C1 segment of cervical spinal cord (tissue), 14 donors: Measurements from ENCODE around the gene B3GNT5.
A peak's percentile ranks its signal among the peaks of the same experiment; 100 is the strongest.

ENCODE experiments used
- DNase-seq, 14 donors: peaks; one replicate each; lab custom pipeline; 2025; lab: John Stamatoyannopoulos, UW

The B3GNT5 gene

DNA sequence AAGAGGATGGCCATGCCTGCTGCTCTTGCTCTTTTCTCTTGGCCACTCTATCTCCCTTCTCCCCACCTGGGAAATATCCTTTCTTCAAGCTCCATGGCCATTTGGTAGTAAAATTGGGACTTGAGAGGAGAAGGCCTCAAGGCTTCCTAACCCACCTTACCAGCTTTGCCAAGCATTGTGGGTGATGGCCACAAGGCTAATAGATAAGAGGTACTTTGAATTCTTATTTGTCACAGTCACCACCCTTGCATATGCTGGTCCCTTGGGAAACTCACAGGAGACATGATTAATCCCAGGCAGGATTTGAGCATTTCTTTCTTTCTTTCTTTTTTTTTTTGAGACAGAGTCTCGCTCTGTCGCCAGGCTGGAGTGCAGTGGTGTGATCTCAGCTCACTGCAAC is 37.2 kb downstream of the B3GNT5 start:
- no peak for DNase-seq

DNA sequence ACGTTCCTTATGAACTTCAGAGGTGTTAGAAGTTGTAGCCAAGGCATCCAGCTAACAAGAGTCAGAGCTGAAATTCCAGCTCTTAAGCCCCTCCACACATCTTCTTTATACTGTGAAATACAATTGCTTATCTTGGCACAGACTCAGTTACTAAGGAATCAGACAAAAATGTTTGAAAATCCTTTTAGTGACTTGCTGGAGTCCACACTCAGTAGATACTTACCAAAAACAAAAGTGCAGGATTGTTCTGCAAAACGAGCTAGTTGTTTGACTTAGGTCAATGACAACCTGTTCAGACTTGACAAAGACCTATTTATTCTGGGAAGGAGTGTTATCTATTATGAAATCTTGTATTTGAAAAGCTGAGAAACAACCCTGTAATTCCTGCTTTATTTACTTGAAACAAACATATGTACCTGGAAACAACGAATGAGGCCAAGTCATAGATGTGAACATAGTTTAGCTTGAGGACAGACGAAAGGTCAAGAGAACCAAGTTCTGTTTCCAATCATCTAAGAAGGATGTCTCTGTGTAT is 38.5 kb downstream of the B3GNT5 start:
- DNase-seq, result no peak

DNA sequence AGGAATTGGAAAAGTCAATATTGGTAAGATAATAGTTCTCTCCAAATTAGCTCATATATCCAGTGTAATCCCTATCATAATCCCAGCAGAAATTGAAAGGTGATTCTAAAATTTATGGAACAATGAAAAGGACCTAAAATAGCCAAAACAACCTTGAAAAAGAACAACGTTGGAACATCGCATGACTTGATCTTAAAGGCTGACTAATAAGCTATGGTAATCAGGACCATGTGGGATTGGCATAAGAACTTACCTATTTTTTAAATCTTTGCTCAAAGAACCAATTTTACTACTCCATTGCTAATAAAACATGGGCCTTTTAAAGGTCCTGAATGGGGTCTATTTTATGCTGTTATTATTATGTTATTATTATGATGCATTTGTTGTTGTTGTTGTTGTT is 40.9 kb downstream of the B3GNT5 start:
- DNase-seq, result no peak

DNA sequence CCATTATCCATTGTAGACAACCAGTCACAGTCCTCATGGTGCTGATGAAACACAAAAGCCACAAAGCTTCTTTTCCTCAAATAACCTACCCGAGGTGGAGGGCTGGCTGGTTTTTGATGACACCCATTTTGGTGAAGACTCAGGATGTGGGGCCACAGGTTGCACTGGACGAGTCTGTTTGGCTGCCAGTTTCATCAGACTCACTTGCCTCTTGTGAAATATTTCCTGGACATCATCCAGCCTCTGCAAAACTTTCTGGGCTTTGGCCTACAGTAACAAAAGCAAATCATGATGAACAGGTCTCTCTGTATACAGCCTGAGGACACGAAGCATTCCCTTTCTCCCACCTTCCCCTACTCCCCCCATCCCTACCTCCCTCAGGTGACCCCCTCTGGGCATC is 42.2 kb downstream of the B3GNT5 start:
- DNase-seq, result peak in 2 of 14 donors; percentile 24 to 28

DNA sequence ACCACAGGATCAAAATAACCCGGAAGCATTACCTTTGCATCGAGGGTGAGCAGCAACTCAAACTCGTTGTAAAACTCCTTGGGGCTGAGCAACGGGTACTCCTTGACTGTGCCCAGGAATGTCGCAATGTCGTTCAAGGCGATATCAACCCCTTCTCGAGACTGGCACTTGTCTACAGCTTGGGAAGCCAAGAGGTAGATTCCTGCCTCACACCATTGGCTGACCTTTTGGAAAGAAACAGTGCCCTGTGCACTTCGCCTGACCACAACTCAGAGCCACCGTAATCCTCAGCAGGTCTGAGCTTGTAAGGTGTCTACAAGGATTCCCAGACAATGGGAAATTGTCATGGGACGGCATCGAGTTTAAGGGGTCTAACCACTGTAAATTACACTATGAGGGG is 43.9 kb downstream of the B3GNT5 start:
- DNase-seq, result no peak

DNA sequence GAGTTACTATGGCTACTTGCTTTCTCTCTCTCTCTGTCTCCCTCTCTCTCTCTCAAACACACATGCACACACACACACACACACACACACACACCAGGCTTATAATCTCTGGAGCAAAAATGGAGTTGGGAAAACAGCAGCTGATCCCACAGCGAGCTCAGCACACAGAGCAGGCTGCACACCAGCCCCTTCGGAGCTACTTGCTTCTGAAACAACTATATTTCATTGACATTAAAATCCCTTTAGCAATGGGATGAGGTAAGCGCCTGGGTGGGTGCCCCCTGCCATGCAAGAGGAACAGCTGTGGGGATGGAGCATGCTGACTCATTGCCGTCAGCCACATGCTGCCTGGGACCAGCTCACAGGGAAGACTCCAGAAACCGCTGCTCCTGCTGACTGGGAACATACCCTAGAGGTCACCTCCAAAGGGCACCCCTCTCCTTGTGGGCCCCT is 45.7 kb downstream of the B3GNT5 start:
- DNase-seq, result peak in 10 of 14 donors; percentile 25 to 82 (median 51)

DNA sequence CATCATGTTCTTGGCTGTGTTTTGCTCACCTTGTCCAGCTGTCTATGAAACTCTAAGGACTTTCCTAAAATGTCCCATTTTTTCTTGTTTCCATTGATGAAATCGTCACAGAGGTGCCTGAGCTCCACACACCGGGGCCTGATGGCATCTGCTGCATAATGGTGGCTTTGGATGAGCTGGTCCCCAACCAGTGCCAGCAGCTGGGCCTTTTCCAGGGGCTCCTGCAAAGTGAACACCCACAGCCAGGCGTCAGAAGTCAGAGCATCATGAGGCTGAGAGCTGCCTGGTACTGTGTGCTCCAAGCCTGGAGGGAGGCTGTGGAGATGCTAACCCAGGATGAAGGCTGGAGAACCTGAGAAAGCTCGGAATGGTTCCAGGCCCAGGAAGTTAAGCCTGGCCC is 46.9 kb downstream of the B3GNT5 start:
- DNase-seq, result no peak

DNA sequence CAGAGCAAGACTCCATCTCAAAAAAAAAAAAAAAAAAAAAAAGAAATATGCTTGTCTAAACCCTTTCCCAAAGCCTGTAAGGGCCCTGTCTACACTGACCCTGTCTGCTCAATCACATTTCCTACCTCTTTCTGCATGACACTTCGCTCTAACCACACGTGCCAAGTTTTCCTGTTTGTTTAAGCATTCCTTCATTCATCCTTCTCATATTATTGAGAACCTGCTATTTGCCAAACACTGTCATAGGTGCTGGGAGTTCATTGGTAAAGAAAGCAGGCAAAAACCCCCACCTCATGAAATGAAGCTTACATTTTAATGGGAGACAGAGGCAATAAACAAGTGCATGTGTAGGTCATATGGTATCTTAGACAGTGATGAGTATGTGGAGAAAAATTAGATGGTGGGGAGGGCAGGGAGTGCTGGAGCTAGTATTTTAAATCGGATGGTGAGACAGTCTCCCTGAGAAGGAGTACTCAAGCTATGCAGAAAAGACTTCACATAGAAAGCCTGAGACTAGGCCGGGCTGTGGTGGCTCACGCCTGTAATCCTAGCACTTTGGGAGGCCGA is 48.0 kb downstream of the B3GNT5 start:
- no peak for DNase-seq

DNA sequence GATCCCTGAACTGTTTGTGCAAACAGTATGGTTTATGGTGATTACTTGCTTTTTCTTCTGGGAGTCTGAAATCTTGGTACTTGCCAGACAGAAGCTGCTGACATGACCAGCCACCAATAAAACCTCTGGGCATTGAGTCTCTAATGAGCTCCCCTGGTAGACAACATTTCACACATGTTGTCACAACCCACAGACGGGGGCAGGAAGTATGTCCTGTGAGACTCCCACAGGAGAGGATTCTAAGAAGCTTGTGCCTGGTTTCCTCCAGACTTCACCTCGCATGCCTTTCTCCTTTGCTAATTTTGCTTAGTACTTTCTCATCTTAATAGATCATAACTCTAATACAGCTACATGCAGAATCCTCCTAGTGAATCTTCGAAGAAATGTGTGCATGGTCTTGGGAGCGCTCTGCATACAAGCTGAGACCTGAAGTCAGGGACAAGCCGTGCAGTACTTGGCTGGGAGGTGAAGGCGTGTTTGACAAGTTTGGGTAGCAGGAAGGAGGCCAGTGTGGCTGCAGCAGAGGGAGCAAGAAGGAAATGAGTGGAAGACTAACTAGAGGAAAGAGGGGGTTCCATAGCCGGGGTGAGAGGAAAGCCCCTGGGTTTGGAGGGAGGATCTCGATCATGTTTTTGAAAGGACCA is 49.0 kb downstream of the B3GNT5 start:
- no peak for DNase-seq

DNA sequence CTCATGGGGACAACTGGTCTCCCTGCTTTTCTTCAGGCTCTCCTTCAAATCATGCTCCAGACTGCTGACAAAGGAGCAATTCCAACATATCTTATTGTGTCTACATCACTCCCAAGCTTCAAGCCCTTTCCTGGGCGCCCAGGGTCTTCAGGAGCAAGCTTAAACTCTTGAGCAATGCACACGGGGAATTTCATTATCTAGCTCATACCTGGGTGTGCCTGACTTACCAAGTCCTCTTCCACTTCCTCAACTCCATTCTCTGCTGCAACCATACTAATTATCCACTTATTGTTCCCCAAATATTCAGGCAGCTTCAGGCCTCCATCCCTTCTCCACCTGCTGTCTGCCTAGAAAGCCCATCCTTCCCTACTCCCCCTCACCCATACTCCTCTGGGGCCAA is 50.6 kb downstream of the B3GNT5 start:
- no peak for DNase-seq

DNA sequence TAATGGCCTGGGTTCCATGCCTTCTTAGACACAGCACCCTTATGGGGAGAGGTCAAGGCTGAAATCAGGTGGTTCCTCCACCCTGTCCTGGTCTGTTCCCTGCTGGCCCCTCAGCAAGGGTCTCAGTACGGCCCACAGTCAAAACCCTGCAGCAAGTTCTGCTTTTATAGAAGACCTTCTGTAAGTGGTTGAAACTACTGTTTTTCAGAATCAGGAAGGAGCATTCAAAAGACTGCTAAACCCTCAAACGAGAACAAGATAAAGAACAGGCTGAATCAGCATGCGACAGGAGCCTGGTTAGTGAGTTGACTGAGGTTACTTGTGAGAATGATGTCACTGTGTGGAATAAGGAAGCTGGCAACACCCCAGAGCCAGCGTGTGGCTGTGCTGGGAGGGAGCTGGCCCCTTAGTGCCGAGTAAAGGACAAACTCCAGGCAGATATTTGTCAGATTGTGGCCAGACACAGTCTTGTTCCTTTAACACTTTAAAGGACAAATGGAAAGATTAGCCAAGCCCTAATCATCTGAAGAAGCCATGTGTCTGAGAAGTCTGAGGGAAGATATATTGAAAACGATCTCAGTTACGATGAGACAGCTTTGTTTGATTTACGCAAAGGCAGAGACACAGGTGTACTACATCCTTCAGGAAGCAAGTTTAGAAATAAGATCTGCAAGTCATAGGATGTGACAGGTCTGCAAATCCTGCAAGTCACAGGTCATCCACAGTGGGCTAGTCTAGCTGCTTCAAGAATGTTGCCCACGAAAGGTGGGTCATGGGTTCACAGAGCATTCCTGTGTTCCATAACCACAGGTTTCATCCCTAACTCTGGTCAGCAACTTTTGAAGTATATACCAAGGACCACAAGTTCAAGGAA is 54.0 kb downstream of the B3GNT5 start:
- DNase-seq, result peak in 10 of 14 donors; percentile 18 to 69 (median 60)

DNA sequence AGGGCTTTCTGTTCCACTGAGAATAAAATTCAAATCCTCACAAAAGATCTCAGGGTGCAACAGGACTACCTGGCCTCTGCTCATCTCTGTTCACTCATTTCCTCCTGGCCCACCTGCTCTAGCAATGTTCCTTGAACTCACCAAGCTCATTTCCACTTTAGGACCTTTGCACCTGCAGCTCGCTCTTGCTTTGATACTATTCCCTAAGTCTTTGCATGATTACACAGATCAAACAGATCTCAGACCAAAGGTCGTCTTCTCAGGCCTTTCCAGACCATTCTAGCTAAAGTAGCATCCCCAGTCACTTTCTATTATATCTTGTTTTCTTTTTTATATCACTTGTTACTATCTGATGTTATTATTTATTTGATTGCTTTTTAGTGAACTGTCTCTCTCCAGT is 54.7 kb downstream of the B3GNT5 start:
- DNase-seq, result no peak

DNA sequence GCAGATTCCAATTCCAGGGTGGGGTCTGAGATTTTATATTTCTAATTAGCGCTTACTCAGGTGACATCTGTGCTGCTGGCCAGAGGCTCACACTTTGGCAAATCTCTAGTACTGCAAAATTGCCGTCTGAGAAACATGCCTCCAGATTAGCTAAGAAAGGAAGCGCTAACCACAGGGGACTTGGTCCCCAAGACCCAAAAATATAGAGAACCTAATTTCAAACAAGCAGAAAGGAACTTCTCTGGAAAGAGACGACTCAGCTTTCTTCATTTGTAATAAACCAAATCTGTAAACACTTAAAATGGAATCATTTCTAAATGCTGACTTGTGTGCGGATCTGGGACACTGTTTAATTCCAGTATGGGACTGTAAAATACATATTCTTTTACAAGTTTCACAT is 55.7 kb downstream of the B3GNT5 start:
- peak in 1 of 14 donors; percentile 9 for DNase-seq

DNA sequence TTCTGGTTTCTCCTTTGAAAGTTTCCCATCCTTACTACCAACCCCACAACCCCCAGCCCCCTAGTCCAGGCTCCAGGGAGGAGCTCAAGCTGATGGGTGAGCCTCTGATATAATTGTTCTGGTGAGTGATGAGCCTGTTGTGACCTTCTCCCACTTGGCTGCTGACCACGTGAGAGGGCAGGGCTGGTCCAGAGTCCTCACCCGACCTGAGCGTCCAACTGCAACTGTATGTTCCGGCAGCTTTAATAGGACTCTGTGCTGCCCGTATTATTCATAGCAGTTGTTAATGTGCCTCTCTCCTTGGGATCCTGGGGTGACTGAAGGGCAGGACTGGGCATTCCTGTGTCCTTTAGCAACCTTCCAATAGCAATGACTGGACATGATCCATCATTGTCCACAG is 56.2 kb downstream of the B3GNT5 start:
- DNase-seq, result peak in 1 of 14 donors; percentile 5

DNA sequence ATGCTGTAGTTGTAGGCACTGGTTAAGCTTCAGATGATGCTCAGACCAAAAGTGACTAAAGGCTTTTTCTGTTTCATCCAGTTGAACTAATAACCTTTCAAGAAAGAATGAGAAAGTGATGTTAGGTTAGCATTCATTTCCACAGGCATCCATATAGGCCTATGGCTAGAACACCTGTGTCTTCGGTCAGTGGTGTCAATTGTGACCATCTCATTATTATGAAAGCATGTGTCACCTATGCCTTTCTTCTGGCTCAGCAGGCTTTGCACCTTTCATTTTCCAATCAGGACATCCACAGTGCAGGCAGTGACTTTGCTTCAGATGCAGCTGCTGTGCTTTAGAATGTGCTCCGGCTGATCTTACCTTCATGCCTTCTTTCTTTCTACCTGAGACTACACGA is 57.9 kb downstream of the B3GNT5 start:
- no peak for DNase-seq

DNA sequence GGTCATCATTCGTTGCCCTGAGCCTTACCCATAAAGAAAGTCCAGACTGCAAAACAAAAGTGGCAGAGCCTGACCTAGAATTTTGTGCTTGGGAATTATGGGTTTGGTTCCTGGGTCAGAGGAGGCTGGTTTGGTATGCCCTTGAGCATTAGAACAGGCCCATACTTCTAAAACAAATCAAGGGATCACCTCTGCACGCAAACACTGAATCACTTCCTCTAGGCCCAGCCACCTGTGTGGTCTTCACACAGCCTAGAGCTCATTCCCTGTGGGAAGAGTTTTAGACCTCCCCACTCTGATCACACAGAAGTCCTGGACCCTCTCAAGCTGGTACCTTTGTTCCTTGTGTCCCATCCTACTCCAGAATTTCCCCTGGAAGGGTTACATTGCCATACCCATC is 59.4 kb downstream of the B3GNT5 start:
- DNase-seq, result no peak

DNA sequence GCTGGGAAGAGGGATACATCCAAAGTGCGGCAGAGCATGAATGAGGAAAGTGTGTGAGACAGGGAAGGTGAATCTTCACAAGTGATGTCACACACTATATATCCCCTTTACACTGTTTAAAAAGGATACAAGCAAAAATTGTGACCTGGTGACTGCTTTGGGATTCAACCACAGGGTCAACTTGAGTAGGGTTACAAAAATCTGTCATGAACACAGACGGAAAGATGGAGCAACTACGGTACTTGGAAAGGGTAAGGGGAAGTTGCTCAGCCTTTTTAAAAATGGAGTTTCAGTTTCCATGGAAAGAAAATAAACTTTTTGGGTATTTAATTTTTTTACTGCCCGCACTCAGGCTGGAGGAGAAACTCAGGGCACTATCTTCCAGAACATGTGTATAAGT is 60.3 kb downstream of the B3GNT5 start:
- no peak for DNase-seq

DNA sequence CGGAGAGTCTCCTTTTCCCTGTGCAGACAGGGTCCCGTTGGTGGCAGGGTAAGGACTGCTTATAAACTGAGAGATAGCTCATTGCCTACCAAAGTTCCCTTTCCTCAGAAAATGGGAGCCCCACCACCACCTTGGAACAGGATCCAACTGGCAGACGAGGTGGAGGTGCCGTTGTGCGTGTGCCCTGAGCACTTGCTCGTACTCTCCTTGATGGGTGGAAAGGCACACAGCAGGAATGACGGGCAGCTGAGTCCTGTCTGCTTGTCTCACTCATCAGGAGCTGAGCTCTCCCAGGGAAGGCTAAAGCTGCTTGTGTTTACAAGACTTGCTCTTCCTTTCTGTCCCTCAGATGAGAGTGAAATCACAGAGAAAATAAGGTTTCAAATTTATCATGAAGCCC is 60.7 kb downstream of the B3GNT5 start:
- DNase-seq, result no peak

DNA sequence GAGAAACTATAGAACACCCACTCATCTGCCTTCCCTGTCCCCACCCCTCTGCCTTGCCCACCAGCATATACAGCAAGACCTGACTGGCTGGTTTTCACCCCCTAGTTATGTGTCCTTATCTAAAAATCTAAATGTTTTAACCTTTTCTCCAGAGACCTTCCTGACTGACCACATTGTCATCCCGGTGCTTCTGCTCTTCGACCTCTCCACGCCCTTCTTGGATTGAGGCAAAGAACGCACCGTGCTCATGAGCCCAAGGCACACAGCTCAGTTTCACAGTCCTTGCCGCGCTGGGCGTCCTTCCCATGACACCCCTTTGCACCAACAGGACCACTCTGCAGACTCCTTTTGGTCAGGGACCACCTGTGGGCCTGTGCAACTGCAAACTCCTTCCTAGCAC is 62.7 kb downstream of the B3GNT5 start:
- no peak for DNase-seq

DNA sequence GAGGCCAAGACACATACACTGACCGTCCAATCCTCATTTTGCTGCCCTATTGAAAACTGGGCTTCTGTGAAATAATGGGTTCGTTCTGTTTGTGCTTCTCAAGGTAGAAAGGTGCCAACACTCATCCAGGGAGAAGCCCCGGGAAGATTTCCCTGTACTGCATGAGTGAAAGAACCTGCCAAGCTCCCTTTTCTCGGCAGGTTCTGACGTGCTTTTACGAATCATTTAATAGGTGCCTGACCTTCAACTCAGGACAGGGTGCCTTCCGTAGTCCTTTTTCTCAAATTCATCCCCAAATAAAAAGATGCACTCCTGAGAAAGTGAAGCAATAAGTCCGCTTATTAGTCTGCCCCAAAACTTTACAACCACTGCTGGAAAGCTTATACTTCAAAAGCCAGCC is 64.2 kb downstream of the B3GNT5 start:
- DNase-seq, result no peak

DNA sequence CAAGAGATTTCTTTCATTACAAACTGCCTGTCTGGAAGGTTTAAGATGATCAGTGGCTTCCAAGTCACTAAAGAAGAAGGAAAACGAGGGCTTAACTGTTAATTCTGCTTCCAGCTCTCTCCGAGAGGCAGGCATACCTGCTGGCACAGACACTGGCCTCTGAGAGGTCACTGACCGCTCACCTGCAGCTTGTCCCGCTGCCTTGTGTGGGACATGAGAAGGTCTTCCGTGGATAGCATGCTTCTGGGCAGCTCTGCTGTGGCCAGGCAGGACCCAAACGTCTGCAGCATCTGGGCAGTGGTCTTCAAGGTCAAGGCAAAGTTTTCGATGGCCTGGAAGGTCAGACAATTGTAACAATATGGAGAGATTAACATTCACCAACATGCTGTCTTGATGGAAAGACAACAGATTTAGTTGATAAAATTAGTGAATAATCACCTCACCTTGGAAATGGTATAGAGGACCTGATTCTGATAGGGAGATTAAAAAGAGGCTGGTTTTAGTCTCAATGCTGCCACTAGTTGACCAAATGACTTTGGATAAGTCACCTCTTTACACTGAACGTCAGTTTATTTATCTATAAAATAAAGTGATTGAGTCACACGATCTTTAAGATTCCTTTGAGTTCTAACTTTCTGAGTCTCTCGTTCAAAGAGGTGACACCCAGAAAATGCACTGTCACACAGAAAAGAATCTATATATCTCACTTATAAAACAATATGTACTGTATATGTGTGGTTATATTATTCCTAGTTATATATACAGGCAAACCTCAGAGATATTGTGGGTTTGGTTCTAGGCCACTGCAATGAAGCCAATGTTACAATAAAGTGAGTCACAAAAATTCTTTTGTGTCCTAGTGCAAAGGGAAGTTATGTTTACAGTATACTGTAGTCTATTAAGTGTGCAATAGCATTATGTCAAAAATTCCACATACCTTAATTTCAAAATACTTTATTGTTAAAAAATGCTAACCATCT is 65.1 kb downstream of the B3GNT5 start:
- DNase-seq, result no peak
